HepG2 (cell line): ENCODE measurements around the gene SGCD. TPM values are rescaled to one million over a fixed set of nuclear protein-coding genes. Genes with fewer than 3 reads are reported as not detected.

ENCODE experiments used
- ATAC-seq: fragments of 200-7000 bp; cut with Tn5 transposase; 3 replicates; pipeline ENCODE4 v1.9.1; 2020; ENCODE audit warnings: mild to moderate bottlenecking, moderate library complexity
- BruUV-seq: library from RNA; stranded (reverse); fragments of 400-500 nt; replicated peaks from 2 replicates; lab custom pipeline; 2021; lab: Mats Ljungman, UMichigan
- CTCF ChIA-PET: fragments of 300-600 bp; formaldehyde crosslinking; extraction: SDS; loops from one replicate; lab custom pipeline; 2021; ENCODE audit warnings: low total read pairs, inconsistent platforms, low intra/inter-chr PET ratio; lab: Yijun Ruan, JAX
- POLR2A ChIA-PET: fragments of 350-600 bp; sonication (Branson Sonifier 250); formaldehyde crosslinking; loops from one replicate; lab custom pipeline; 2020; ENCODE audit warnings: antibody characterized with exemption, inconsistent platforms; lab: Yijun Ruan, JAX
- DNase-seq: peaks from one replicate; pipeline ENCODE4 v3.0.0-alpha.2; 2015; ENCODE audit warnings: low spot score
- FAIRE-seq: peaks from 3 replicates; lab custom pipeline; 2011; peaks lifted over from hg19 to GRCh38; lab: Jason Lieb, UNC
- H2AFZ ChIP-seq: one replicate; pipeline ENCODE4 v1.6.1; 2011; ENCODE audit warnings: low read length, inconsistent platforms
- H3K27ac ChIP-seq: fragments of 300-600 bp; 3 replicates; pipeline ENCODE4 v1.8.0; 2011; ENCODE audit warnings: mixed run types, mild to moderate bottlenecking, mixed read lengths, low read length, inconsistent platforms; ENCODE audit not compliant: insufficient read depth; ENCODE audit errors: extremely low read length
- H3K27me3 ChIP-seq, 2 experiments: fragments of 200-600 bp in 1 of 2; 2 replicates in 1 of 2; 3 replicates in 1 of 2; pipeline versions ENCODE4 v1.6.0 to v1.8.0; 2011; ENCODE audit warnings: low read length in 2 of 2, mild to moderate bottlenecking in 2 of 2, moderate library complexity in 2 of 2, inconsistent platforms in 1 of 2; ENCODE audit not compliant: insufficient read depth in 2 of 2, control insufficient read depth in 1 of 2
- H3K36me3 ChIP-seq, 2 experiments: fragments of 200-600 bp in 1 of 2; replicated peaks in 1 of 2; 2 replicates in 1 of 2; 3 replicates in 1 of 2; pipeline versions ENCODE4 v1.5.1 to v1.8.0; 2011; ENCODE audit warnings: low read length in 2 of 2, inconsistent platforms in 1 of 2; ENCODE audit not compliant: insufficient read depth in 2 of 2, control insufficient read depth in 1 of 2
- H3K4me1 ChIP-seq: 2 replicates; pipeline ENCODE4 v1.5.1; 2012; ENCODE audit warnings: low read length, inconsistent platforms; ENCODE audit not compliant: insufficient read depth
- H3K4me2 ChIP-seq: 2 replicates; pipeline ENCODE4 v1.6.0; 2011; ENCODE audit warnings: low read depth, low read length, inconsistent platforms
- H3K4me3 ChIP-seq, 3 experiments: fragments of 200-600 bp in 1 of 3; sonication (generic), shearing (Covaris generic) in 1 of 3; replicated peaks in 1 of 3; 2 replicates each; pipeline ENCODE4 v1.5.1; 2011 to 2016; ENCODE audit warnings: low read length in 3 of 3, inconsistent platforms in 2 of 3, low read depth in 2 of 3, mild to moderate bottlenecking in 2 of 3, control low read depth in 1 of 3, mixed read lengths in 1 of 3; ENCODE audit not compliant: insufficient read depth in 1 of 3
- H3K79me2 ChIP-seq: one replicate; pipeline ENCODE4 v1.6.1; 2011; ENCODE audit warnings: low read length, inconsistent platforms; ENCODE audit not compliant: insufficient read depth
- H3K9ac ChIP-seq: 2 replicates; pipeline ENCODE4 v1.6.0; 2011; ENCODE audit warnings: mild to moderate bottlenecking, low read depth, low read length, inconsistent platforms; ENCODE audit not compliant: insufficient read depth
- H3K9me3 ChIP-seq: 2 replicates; pipeline ENCODE4 v1.5.1; 2012; ENCODE audit warnings: mild to moderate bottlenecking, low read length
- H4K20me1 ChIP-seq: 2 replicates; pipeline ENCODE4 v1.6.0; 2011; ENCODE audit warnings: inconsistent platforms, mild to moderate bottlenecking, low read length, moderate library complexity; ENCODE audit not compliant: insufficient read depth
- DMAP1 ChIP-seq: IDR thresholded peaks from 2 replicates; pipeline ENCODE4 v1.6.1; 2016
- MAFF ChIP-seq: IDR thresholded peaks from 2 replicates; pipeline ENCODE4 v1.6.1; 2011; ENCODE audit warnings: low read depth, low read length, improper control_type of control experiment
- MAFK ChIP-seq, 2 experiments: IDR thresholded peaks in 1 of 2; conservative IDR thresholded peaks in 1 of 2; 2 replicates each; pipeline ENCODE4 v1.6.1; 2011; ENCODE audit warnings: improper control_type of control experiment in 2 of 2, low read length in 2 of 2
- SOX6 ChIP-seq, 2 experiments: fragments of 450-650 bp in 1 of 2; sonication (generic) in 1 of 2; formaldehyde crosslinking in 1 of 2; IDR thresholded peaks; 2 replicates each; pipeline versions ENCODE4 v1.4.0 to v1.6.1; 2017 to 2020; ENCODE audit warnings: antibody characterized with exemption in 1 of 2, mild to moderate bottlenecking in 1 of 2, missing genetic modification reagents in 1 of 2
- SP4 ChIP-seq: sonication (generic); formaldehyde crosslinking; IDR thresholded peaks from 2 replicates; pipeline ENCODE4 v1.8.1; 2023; ENCODE audit warnings: mild to moderate bottlenecking, missing genetic modification reagents
- ZNF317 ChIP-seq: sonication (generic); formaldehyde crosslinking; IDR thresholded peaks from 2 replicates; pipeline ENCODE4 v1.5.0; 2020; ENCODE audit warnings: mild to moderate bottlenecking, missing genetic modification reagents
- ZNF567 ChIP-seq: sonication (generic); formaldehyde crosslinking; IDR thresholded peaks from 2 replicates; pipeline ENCODE4 v1.8.1; 2023; ENCODE audit warnings: mild to moderate bottlenecking, missing genetic modification reagents, borderline replicate concordance
- ZNF749 ChIP-seq: sonication (generic); formaldehyde crosslinking; IDR thresholded peaks from 2 replicates; pipeline ENCODE4 v1.8.0; 2022; ENCODE audit warnings: mild to moderate bottlenecking, missing genetic modification reagents, moderate library complexity, borderline replicate concordance
- ZSCAN22 ChIP-seq: sonication (generic); formaldehyde crosslinking; IDR thresholded peaks from 2 replicates; pipeline ENCODE4 v1.4.0; 2020; ENCODE audit warnings: mild to moderate bottlenecking, missing genetic modification reagents
- WGBS: methylation state at CpG from one replicate; pipeline ENCODE4 v1.1.6; 2017; ENCODE audit warnings: low lambda C conversion rate; 5-methylcytosine and 5-hydroxymethylcytosine counted together
- in situ Hi-C: cut with HindIII; loops from 2 replicates; pipeline ENCODE4 v1.10.0; 2017; ENCODE audit warnings: low pct_unique_long_range_greater_than_20kb; ENCODE audit not compliant: extremely low pct_ligation_motif_present
- intact Hi-C: fragments of 100-400 bp; cut with micrococcal nuclease; formaldehyde crosslinking; loops from one replicate; pipeline ENCODE4 v1.10.0; 2022; ENCODE audit not compliant: unreplicated experiment
- polyA plus RNA-seq, 8 experiments: library from polyadenylated mRNA; depleted of rRNA in 3 of 8; stranded (reverse) in 7 of 8; unstranded in 1 of 8; fragments of >200 nt; fragmentation: Illumina TruSeq in 4 of 8; extraction: Trizol in 4 of 8; gene quantifications; 2 replicates each; pipeline versions ENCODE4 v1.2.1 to v1.2.3, GENCODE V29; 2011 to 2016; ENCODE audit warnings: low read depth in 4 of 8, missing spikeins in 1 of 8, mixed read lengths in 1 of 8; ENCODE audit not compliant: insufficient read depth in 1 of 8
- total RNA-seq, 5 experiments: library from RNA; depleted of rRNA; stranded (reverse); fragments of >200 nt; fragmentation: Illumina TruSeq; extraction: Trizol; gene quantifications; 2 replicates each; pipeline ENCODE4 v1.2.3, GENCODE V29; 2016; ENCODE audit warnings: low read depth in 1 of 5
- TF ChIP-seq, protein P1 (sequence below): sonication (generic); formaldehyde crosslinking; IDR thresholded peaks from 2 replicates; pipeline ENCODE4 v1.4.0; 2020; ENCODE audit warnings: mild to moderate bottlenecking, missing genetic modification reagents

SGCD gene
- total and polyA plus RNA-seq, 2 of the 13 experiments (the other 11 are each of a cell fraction or from before 2014, with no cell fraction given): not detected

DNA sequence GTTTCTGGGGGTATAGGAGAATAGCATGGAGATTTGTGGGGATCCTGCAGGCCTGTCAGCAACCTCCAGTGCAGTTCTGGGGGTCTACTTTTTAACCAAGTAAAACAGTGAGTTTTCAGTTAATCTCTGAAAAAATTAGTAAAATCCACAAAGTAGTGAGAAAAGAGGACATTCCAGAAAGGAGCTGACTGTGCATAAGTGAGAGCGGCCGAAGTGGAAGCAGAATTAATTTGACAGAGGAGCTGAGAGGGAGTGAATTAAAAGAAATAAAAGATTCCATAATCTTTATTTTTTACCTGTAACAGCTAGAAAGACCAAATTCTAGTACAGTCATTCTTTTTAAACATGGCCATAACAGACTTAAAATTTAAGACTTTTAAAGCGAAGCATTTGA is 149.2 kb downstream of the SGCD start:
- no TSS peak for BruUV-seq
- Histone ChIP-seq H4K20me1 (no peaks in the 10 kb centered on the region), H3K9ac (no peak overlapping the region), H3K4me2 (no peak overlapping the region), H3K4me3 (no peak overlapping the region), H3K27me3 (no peaks in the 10 kb centered on the region), H3K9me3 (no peaks in the 10 kb centered on the region), H3K27ac (no peak overlapping the region), H2AFZ (no peak overlapping the region), H3K4me1 (no peaks in the 10 kb centered on the region), H3K79me2 (no peaks in the 10 kb centered on the region), H3K36me3 (no peaks in the 10 kb centered on the region)
- FAIRE-seq (no peak), DNase-seq (no peak), ATAC-seq (no peak)
- ChIA-PET POLR2A (no interaction called here), CTCF (no interaction called here)
- WGBS: 47% methylated on average over 3 of the region's 3 CpGs
- in situ Hi-C loops (no loop called here), intact Hi-C loops (no loop called here)
- TF ChIP-seq MAFF (0 out of 2 replicates have a peak, but pooled peaks have one; percentile 30), ZNF567 (CRISPR knock-in tag) (no peak), MAFK (conservative IDR thresholded peaks at IDR 0.05 in 1 of 2, IDR thresholded peaks at IDR 0.05 in 1 of 2; ENCODE audit: low read length in 2 of 2) (peak in 1 of 2 experiments; percentile 73; a peak in 3 of 4 replicates), DMAP1 (CRISPR knock-in tag) (no peak), ZNF749 (CRISPR knock-in tag) (no peak), SP4 (CRISPR knock-in tag) (no peak), SOX6 (IDR thresholded peaks at IDR 0.05) (no peak), SOX6 (CRISPR knock-in tag; IDR thresholded peaks at IDR 0.05) (no peak), ZSCAN22 (no peak), ZNF317 (CRISPR knock-in tag) (no peak)

DNA sequence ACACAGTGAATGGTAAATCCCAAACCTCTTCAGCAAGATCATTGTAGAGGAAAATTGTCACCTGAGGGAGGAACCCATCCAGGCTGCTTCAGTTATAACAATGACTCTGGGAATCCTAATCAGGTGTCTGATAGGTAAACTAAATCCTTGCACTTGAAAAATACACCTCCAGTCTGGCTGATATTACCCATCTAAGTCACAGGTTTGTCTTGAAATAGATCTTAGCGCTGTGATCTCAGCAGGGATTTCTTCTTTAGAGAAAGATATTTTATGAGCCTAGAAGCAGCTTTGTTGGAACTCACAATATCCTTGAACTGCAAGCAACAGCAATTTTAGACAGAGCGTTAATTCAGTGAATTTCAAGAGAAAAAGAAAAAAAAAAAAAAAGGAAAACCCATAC is 149.7 kb downstream of the SGCD start:
- WGBS: 23% methylated on average over 2 of the region's 2 CpGs
- Histone ChIP-seq H3K27ac (no peak overlapping the region), H2AFZ (no peak overlapping the region), H3K4me3 (no peak overlapping the region), H3K27me3 (no peaks in the 10 kb centered on the region), H3K36me3 (no peaks in the 10 kb centered on the region), H3K9me3 (no peaks in the 10 kb centered on the region), H3K9ac (no peak overlapping the region), H3K4me1 (no peaks in the 10 kb centered on the region), H3K4me2 (no peak overlapping the region), H4K20me1 (no peaks in the 10 kb centered on the region), H3K79me2 (no peaks in the 10 kb centered on the region)
- ATAC-seq: no peak
- no peak for FAIRE-seq
- POLR2A ChIA-PET: no interaction called here
- no peak for DNase-seq
- intact Hi-C loops: no loop called here
- BruUV-seq: no TSS peak
- CTCF ChIA-PET: no interaction called here
- in situ Hi-C loops: no loop called here
- TF ChIP-seq, protein P1, sequence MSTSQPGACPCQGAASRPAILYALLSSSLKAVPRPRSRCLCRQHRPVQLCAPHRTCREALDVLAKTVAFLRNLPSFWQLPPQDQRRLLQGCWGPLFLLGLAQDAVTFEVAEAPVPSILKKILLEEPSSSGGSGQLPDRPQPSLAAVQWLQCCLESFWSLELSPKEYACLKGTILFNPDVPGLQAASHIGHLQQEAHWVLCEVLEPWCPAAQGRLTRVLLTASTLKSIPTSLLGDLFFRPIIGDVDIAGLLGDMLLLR (CRISPR knock-in tag): no peak
